T47D (cell line): ENCODE measurements around the gene COG8.

ENCODE experiments used
- DNase-seq, 2 experiments: peaks; one replicate each; pipeline versions ENCODE4 v3.0.0 to v3.0.0-alpha.2; 2011 to 2012; ENCODE audit warnings: low read depth in 1 of 2, low spot score in 1 of 2
- JUND ChIP-seq: IDR thresholded peaks from 2 replicates; pipeline ENCODE4 v1.6.1; 2012; ENCODE audit warnings: low read depth
- in situ Hi-C: cut with HindIII; loops from 2 replicates; pipeline ENCODE4 v1.10.0; 2016; ENCODE audit warnings: low sequenced_read_pairs, low pct_unique_long_range_greater_than_20kb

Gene COG8

GRCh38 chr16:69323415-69323814 lies 15.9 kb downstream of the COG8 start:
- DNase-seq, result no peak
- in situ Hi-C loops, result no loop called here
- no peak for TF ChIP-seq JUND

DNA sequence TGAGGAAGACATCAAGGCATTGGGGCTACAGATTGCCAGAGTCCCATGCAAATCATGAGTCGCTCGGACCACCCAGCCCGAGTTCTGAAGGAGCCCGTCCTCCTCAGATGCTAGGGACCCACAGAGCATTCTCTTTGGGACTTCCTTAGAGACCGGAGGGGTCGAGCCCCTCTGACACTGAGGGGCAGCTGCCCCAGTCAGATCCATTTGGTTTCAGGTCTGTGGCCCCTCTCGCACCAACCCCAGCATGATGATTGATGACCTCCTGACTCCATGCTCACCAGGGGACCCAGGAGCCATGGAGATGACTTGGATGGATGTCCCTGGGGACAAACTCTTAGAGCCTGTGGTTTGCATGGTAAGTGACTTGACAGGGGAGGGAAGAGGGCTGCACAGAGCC lies 17.0 kb downstream of the COG8 start:
- no peak for DNase-seq
- in situ Hi-C loops, result no loop called here
- TF ChIP-seq JUND, result no peak

DNA sequence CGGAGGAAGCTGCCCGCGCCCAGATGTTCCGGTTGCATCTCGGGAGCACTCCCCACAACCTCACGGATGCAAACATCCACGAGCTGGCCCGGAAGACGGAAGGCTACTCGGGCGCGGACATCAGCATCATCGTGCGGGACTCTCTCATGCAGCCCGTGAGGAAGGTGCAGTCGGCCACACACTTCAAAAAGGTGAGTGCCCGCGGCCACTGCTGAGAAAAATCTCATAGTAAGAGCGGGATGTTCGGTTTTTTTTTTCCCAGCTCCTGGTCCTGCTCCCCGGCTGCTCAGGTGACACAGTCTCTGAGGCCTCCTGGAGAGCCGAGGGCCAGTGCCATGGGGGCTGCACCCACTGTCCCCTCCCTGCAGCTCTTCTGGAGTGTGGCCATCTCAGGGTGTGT lies 18.3 kb downstream of the COG8 start:
- in situ Hi-C loops, result no loop called here
- TF ChIP-seq JUND, result no peak

GRCh38 chr16:69320740-69321073 lies 18.7 kb downstream of the COG8 start:
- no peak for TF ChIP-seq JUND
- DNase-seq, result no peak
- in situ Hi-C loops, result no loop called here

More for the DNA sequence above, 18.3 kb downstream of the COG8 start:
- no peak for DNase-seq

DNA sequence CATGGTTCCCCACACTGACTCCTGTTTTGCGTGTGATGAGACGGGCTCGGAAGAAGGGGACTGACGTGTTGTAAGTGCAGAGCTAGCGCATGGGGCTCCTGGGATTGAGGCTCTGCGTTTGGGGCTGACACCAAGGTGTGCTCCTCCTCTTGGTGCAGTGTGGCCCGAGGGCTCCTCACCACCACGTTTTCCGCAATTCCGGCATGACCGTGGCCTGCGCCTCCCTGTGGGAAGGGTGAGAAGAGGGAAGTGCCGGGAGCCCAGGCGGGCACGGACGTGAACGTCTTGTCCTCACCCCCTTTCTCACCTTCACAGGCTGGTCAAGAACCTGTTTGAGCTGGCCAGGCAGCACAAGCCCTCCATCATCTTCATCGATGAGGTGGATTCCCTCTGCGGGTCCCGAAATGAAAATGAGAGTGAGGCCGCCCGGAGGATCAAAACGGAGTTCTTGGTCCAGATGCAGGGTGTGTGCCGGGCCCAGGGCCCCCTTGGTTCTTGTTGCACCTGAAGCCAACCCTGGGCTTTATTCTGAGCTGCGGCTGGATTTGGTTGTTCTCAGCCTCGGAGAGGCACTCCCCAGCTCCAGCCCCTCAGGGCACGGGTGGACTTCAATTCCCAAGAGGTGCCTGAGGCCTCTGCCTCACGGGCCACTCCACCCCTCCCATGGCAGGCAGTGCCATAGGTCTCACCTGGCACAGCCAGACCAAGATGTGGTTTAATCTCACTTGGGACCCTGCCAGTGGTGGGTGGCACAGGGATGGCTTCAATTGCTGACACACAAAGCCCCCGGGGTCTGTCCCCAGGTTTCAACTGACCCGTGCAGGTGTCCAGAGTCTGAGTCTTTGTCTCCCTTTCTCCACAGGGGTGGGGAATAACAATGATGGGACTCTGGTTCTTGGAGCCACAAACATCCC lies 19.3 kb downstream of the COG8 start:
- DNase-seq, result no peak
- in situ Hi-C loops, result no loop called here
- TF ChIP-seq JUND, result no peak

- TF ChIP-seq JUND, result no peak
- DNase-seq, result no peak
- in situ Hi-C loops, result no loop called here
Observed at GRCh38 chr16:69319381-69319780, 20.0 kb downstream of the COG8 start.

DNA sequence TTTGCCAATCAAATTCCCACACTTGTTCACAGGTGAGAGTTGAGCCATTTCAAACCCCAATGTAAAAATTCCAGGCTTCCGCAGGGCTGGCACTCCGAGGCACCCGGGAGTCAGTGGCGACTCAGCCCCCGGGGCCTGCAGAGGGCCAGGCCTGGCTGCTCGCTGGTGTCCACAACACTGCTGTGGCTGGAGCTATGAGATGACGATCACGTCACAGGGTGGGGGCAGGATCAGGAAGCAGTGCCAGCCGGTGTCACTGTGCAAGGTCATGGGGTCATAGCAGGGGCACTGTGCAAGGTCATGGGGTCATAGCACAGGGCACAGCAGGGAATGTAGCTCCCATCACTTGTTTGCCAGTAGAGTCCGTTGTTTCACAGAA lies 20.5 kb downstream of the COG8 start:
- no peak for TF ChIP-seq JUND
- no peak for DNase-seq
- in situ Hi-C loops, result no loop called here

DNA sequence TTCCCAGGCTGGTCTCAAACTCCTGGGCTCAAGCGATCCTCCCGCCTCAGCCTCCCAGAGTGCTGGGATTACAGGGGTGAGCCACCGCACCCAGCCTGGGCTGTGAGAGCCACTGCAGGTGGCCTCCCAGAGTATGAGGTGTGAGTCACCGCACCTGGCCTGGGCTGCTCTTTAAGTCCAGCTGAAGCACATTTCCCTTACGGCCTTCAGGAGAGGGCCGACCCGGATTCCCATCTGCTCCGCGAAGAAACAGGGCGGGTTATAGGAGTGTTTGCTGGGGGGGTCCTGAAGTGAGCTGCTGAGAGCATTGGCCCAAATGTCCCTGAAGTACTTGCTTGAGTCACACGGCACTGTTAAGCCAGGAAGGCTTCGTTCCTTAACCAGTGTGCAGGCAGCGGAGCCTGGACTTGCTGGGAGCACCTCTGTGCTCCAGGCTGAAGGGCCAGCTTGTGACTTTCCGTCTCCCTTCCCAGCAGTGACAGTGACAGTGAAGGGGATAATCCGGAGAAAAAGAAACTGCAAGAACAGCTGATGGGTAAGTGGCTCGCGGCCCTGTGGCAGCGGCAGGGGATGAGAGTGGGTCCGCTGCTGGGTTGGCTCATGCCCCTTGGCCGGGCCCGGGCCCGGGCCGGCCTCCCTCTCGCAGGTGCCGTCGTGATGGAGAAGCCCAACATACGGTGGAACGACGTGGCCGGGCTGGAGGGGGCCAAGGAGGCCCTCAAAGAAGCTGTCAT lies 21.0 kb downstream of the COG8 start:
- DNase-seq, result no peak
- no peak for TF ChIP-seq JUND
- in situ Hi-C loops, result no loop called here

DNA sequence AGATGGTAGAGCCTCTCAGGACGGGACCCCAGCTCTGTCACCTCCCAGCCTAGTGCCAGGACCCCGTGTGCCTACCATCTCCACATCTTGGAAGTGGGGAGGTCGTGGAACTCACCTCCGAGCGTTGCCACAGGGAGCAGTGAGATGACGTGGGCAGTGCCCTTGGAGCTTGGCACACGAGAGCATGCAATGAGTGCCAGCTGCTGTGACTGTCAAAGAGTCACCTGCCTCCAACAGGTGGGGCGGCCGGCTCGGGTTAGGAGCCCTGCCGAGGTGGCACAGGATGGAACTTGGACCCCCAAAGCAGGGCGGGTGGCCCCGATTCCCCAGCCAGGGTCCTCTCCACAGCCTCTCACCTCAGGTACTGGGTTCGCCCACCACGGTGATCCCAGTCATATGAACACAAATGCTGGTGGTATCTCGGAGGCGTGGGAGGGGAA lies 22.7 kb downstream of the COG8 start:
- no peak for DNase-seq
- in situ Hi-C loops, result no loop called here
- TF ChIP-seq JUND, result no peak

GRCh38 chr16:69315486-69316311 lies 23.7 kb downstream of the COG8 start:
- no peak for DNase-seq
- in situ Hi-C loops, result no loop called here
- no peak for TF ChIP-seq JUND

- in situ Hi-C loops, result no loop called here
- TF ChIP-seq JUND, result no peak
- no peak for DNase-seq
Observed at GRCh38 chr16:69314534-69314933, 24.8 kb downstream of the COG8 start.

DNA sequence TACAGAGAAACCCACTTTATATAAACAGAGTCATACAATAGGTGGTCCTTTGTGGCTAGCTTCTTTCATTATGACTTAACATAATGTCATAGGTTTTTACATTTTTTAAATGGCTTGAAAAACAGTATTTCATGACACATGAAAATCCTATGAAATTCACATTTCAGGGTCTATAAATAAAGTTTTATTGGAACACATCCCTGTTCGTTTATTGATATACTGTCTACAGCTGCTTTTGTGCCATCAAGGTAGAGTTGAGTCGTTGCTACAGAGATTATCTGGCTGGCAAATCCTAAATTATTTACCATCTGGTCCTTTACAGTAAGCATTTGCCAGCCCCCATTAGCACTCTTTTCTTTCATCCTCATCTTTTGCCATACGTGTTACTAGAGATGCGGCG lies 25.9 kb downstream of the COG8 start:
- no peak for TF ChIP-seq JUND
- no peak for DNase-seq
- in situ Hi-C loops, result no loop called here
